Mesothelial cell of epicardium (in vitro differentiated cells): ENCODE results near the gene AMN1. TPM values are rescaled to one million over a fixed set of nuclear protein-coding genes. Genes with fewer than 3 reads are reported as not detected.

ENCODE experiments used
- DNase-seq, 2 experiments: peaks; one replicate each; pipeline ENCODE4 v3.0.0; 2021; ENCODE audit warnings: low spot score in 2 of 2; ENCODE audit not compliant: unreplicated experiment in 2 of 2
- H3K27ac Mint-ChIP-seq: 2 replicates; pipeline ENCODE4 v1.8.0; 2021; ENCODE audit warnings: mixed read lengths
- H3K27me3 Mint-ChIP-seq: 2 replicates; pipeline ENCODE4 v1.8.0; 2021; ENCODE audit warnings: low read depth, mixed read lengths
- H3K36me3 Mint-ChIP-seq: 2 replicates; pipeline ENCODE4 v1.8.0; 2021; ENCODE audit warnings: mixed read lengths
- H3K4me1 Mint-ChIP-seq: 2 replicates; pipeline ENCODE4 v1.8.0; 2021; ENCODE audit warnings: mixed read lengths
- H3K4me3 Mint-ChIP-seq: 2 replicates; pipeline ENCODE4 v1.8.0; 2021; ENCODE audit warnings: mild to moderate bottlenecking, moderate library complexity, mixed read lengths
- H3K9me3 Mint-ChIP-seq: 2 replicates; pipeline ENCODE4 v1.8.0; 2021; ENCODE audit warnings: mixed read lengths
- CTCF ChIP-seq: fragments of 200-600 bp; sonication (generic); IDR thresholded peaks from one replicate; pipeline ENCODE4 v1.5.0; 2021; ENCODE audit warnings: antibody characterized with exemption; ENCODE audit not compliant: unreplicated experiment
- total RNA-seq: library from RNA; stranded (reverse); gene quantifications from 3 replicates; pipeline ENCODE4 v1.2.1, GENCODE V29; 2021

The AMN1 gene
- total RNA-seq, 1 donor from 2014 or later, result 15.3 TPM

GRCh38 chr12:31629756-31630732, 98.8 kb downstream of the AMN1 start:
- Mint-ChIP-seq H3K27ac (peak overlapping the region; percentile 18), H3K36me3 (peaks cover 2% of the 10 kb centered on the region), H3K27me3 (no peaks in the 10 kb centered on the region), H3K4me3 (no peak overlapping the region), H3K4me1 (peaks cover 26% of the 10 kb centered on the region), H3K9me3 (peaks cover 3% of the 10 kb centered on the region)
- no peak for TF ChIP-seq CTCF
- no peak for DNase-seq

GRCh38 chr12:31627456-31628054, 101.3 kb downstream of the AMN1 start:
- Mint-ChIP-seq H3K9me3 (peaks cover 3% of the 10 kb centered on the region), H3K4me3 (no peak overlapping the region), H3K27me3 (no peaks in the 10 kb centered on the region), H3K36me3 (peaks cover 2% of the 10 kb centered on the region), H3K27ac (no peak overlapping the region), H3K4me1 (peaks cover 26% of the 10 kb centered on the region)
- TF ChIP-seq CTCF, result no peak
- no peak for DNase-seq

- no peak overlapping the region for H3K27ac Mint-ChIP-seq
- H3K36me3 Mint-ChIP-seq, result no peaks in the 10 kb centered on the region
Observed at GRCh38 chr12:31626270-31626995, 102.4 kb downstream of the AMN1 start.

GRCh38 chr12:31622038-31622437, 106.8 kb downstream of the AMN1 start:
- DNase-seq, result no peak
- Mint-ChIP-seq H3K27me3 (no peaks in the 10 kb centered on the region), H3K9me3 (no peaks in the 10 kb centered on the region), H3K4me1 (peaks cover 8% of the 10 kb centered on the region), H3K36me3 (no peaks in the 10 kb centered on the region), H3K4me3 (no peak overlapping the region), H3K27ac (no peak overlapping the region)
- no peak for TF ChIP-seq CTCF

More at GRCh38 chr12:31626270-31626995, 102.4 kb downstream of the AMN1 start:
- H3K9me3 Mint-ChIP-seq, result no peaks in the 10 kb centered on the region
- H3K4me3 Mint-ChIP-seq, result no peak overlapping the region
- DNase-seq, result no peak
- H3K4me1 Mint-ChIP-seq, result peaks cover 26% of the 10 kb centered on the region
- TF ChIP-seq CTCF, result no peak
- no peaks in the 10 kb centered on the region for H3K27me3 Mint-ChIP-seq

Other genes with a start within 250 kb of the AMN1 start
- 27.1 to 27.7 TPM (median 27.2 TPM) in 3 replicates for gene DENND5B, start 137.9 kb downstream of the AMN1 start, total RNA-seq
- 1.6 to 2.6 TPM (median 1.8 TPM) in 3 replicates for gene ETFBKMT, start 69.3 kb downstream of the AMN1 start, total RNA-seq
- 61.9 to 68.4 TPM (median 65.3 TPM) in 3 replicates for gene RESF1, start 230.4 kb upstream of the AMN1 start, total RNA-seq